ENCODE results near the gene STRC.
"Not testable (repeated sequence)": the region's sequence is repeated elsewhere in the genome, so short reads cannot be mapped to it uniquely, and the experiment has no call there.

Gene STRC

DNA sequence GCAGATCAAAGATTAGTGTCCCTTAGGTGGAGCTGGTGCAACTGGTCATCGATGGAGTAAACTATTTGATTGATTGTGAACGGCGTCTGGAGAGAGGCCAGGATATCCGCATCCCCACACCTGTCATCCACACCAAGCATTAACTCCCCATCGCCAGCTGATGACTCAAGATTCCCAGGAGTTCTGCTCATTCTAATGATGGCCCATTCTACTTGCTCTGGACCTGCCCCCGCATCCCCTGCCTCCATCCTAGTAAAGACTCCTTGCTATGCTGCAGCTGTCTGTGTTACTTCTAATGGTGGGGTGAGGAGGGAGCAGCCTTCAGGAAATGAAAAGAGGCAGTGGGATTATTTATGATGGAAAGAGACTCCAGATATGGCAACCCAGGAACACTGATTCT is 19.5 kb downstream of the STRC start:
- H3K27me3 ChIP-seq (ENCODE audit: low read depth); in situ Hi-C loops (cut with MboI; ENCODE audit: low sequenced_read_pairs); H3K4me1 ChIP-seq; H3K4me3 ChIP-seq; DNase-seq (ENCODE audit: low spot score in 2 of 2); H3K9me3 ChIP-seq; H3K36me3 ChIP-seq (replicated peaks): not testable (repeated sequence)

DNA sequence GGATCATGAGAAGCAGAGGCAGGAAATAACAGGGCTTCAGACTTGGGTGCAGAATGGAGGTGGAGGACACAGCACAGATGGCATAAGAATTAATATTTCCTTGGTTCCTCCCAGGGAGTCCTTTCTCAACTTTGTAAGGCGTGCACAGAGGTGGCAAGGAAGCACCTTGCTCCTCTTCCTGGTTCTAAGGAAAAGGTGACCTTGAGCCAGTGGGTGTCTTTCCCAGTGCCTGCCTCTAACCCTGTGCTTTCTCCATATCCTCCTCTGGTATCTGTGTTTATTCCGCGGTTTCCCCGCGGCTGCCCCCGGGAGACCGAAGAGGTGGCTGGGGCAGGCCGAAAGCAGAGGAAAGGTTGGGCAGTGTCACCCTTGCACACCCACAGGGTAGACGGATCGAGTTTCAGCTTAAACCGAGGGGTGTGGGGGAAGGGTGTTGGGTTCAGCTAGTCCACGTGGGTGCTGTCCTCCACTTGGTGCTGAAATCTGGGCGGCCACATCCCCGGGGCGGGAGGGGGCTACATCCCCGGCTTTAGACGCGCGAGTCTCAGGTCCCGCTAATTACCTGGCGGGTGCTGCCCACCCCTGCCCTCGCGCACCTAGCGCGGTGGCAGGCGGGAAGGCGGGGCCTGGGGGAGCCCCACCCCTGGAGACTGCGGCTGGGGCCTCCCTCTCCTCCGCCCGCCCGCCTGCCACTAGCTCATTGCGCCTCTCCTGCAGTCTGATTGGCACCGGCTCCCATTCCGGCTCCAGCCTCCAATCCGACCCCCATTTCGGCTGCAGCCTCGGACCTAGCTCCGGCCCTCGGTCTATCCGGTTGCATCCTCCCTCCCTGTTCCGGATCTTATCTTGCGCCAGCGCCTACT is 25.0 kb downstream of the STRC start, which contains the start of gene CKMT1B:
Gene CKMT1B (plus strand): TSS at position 700 of the 863 bp plus-strand sequence. CDS start 192 bp downstream, outside the sequence.
- H3K4me1 ChIP-seq; H3K36me3 ChIP-seq (replicated peaks); in situ Hi-C loops (cut with MboI; ENCODE audit: low sequenced_read_pairs); DNase-seq (ENCODE audit: low spot score in 2 of 2); H3K27me3 ChIP-seq (ENCODE audit: low read depth); H3K9me3 ChIP-seq; H3K4me3 ChIP-seq: not testable (repeated sequence)

GRCh38 chr15:43592841-43593240 is 25.8 kb downstream of the STRC start:
- H3K36me3 ChIP-seq (replicated peaks); H3K4me3 ChIP-seq; H3K27me3 ChIP-seq (ENCODE audit: low read depth); in situ Hi-C loops (cut with MboI; ENCODE audit: low sequenced_read_pairs); H3K9me3 ChIP-seq; H3K4me1 ChIP-seq; DNase-seq (ENCODE audit: low spot score in 2 of 2): not testable (repeated sequence)

- H3K4me3 ChIP-seq; H3K27me3 ChIP-seq (ENCODE audit: low read depth); H3K4me1 ChIP-seq; in situ Hi-C loops (cut with MboI; ENCODE audit: low sequenced_read_pairs); H3K9me3 ChIP-seq; DNase-seq (ENCODE audit: low spot score in 2 of 2); H3K36me3 ChIP-seq (replicated peaks): not testable (repeated sequence)
Observed at GRCh38 chr15:43589778-43590466, 28.7 kb downstream of the STRC start, which contains the start of gene PPIP5K1. TSS of gene PPIP5K1 (minus strand) at chr15:43590208. CDS start at chr15:43584504, 5,704 bp downstream.

- H3K36me3 ChIP-seq (replicated peaks); H3K4me3 ChIP-seq; DNase-seq (ENCODE audit: low spot score in 2 of 2); H3K4me1 ChIP-seq; H3K27me3 ChIP-seq (ENCODE audit: low read depth); H3K9me3 ChIP-seq; in situ Hi-C loops (cut with MboI; ENCODE audit: low sequenced_read_pairs): not testable (repeated sequence)
Observed at GRCh38 chr15:43574607-43575006, 44.0 kb downstream of the STRC start.

DNA sequence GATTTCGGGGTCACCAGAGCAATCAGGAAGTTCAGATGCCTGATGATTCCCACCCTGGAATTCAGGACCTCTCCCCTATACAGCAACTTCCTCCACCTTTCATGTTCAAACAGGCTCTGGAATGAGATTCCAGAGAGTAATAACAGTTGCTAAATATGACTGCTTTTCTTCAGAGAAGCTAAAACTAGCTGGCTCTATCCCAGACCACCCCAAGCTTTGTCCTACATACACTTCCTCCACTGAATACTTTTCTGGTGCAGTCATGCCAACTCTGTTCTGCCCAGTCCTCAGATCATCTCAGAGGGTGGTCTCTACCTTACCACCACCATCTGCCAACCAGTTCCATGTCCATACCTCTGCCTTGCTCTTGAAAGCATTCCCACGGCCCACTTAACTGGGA is 52.0 kb downstream of the STRC start:
- H3K27me3 ChIP-seq (ENCODE audit: low read depth) = not testable (repeated sequence)

DNA sequence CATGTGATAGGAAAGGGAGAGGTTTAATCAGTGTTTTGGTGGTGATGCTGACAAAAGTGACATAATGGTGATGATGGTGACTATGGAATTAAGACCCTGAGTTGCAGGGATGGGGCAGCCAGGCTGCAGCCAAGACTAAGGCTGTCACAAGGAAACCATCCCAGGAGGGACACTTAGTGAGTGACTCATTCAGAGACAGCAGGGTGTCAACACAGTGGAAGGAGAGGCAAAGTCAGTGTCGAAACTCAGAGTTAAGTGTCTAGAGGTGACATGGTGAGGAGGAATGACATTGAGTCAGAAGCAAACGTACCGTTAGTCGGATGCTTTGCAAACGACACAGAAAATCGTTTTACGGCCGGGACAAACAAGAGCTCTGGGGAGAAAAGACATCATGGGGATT is 54.8 kb downstream of the STRC start:
- H3K36me3 ChIP-seq (replicated peaks); H3K4me3 ChIP-seq; DNase-seq (ENCODE audit: low spot score in 2 of 2); H3K9me3 ChIP-seq; H3K27me3 ChIP-seq (ENCODE audit: low read depth); H3K4me1 ChIP-seq; in situ Hi-C loops (cut with MboI; ENCODE audit: low sequenced_read_pairs): not testable (repeated sequence)

More for the DNA sequence above, 52.0 kb downstream of the STRC start:
- H3K4me3 ChIP-seq; H3K4me1 ChIP-seq; in situ Hi-C loops (cut with MboI; ENCODE audit: low sequenced_read_pairs); H3K36me3 ChIP-seq (replicated peaks); DNase-seq (ENCODE audit: low spot score in 2 of 2); H3K9me3 ChIP-seq: not testable (repeated sequence)

- in situ Hi-C loops (cut with MboI; ENCODE audit: low sequenced_read_pairs); H3K4me1 ChIP-seq; H3K27me3 ChIP-seq (ENCODE audit: low read depth); H3K9me3 ChIP-seq; H3K36me3 ChIP-seq (replicated peaks); H3K4me3 ChIP-seq; DNase-seq (ENCODE audit: low spot score in 2 of 2): not testable (repeated sequence)
Observed at GRCh38 chr15:43562753-43563152, 55.8 kb downstream of the STRC start.

DNA sequence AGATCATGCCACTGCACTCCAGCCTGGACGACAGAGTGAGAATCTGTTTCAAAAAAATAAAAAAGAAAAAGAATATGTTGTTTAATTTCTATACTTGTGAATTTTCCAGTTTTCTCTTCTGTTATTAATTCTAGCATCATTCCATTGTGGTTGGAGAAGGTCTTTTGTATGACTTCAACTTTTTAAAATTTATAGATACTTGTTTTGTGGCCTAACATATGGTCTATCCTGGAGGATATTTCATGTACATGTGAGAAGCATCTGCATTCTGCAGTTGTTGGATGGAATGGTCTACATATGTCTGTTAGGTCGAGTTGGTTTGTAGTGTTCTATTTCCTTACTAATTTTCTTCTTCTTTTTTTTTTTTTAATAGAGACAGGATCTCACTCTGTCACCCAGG is 65.6 kb downstream of the STRC start:
- DNase-seq (ENCODE audit: low spot score in 2 of 2) = no peak
- Histone ChIP-seq H3K9me3 (no peaks in the 10 kb centered on the region), H3K27me3 (ENCODE audit: low read depth) (no peaks in the 10 kb centered on the region), H3K36me3 (replicated peaks) (no peaks in the 10 kb centered on the region), H3K4me1 (peaks cover 7% of the 10 kb centered on the region), H3K4me3 (no peak overlapping the region)
- in situ Hi-C loops (cut with MboI; ENCODE audit: low sequenced_read_pairs) = no loop called here

DNA sequence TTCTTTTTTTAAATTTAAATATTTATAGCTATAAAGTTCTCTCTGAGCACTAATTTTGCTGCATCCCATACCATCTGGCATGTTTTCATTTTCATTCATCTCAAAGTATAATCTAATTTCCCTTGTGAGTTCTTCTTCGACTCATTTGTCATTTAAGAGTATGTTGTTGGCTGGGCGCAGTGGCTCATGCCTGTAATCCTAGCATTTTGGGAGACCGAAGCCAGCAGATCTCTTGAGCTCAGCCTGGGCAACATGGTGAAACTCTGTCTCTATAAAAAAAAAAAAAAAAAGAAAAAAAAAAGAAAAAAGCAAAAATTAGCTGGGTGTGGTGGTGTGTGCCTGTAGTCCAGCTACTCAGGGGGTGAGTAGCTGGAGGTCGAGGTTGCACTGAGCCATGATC is 66.3 kb downstream of the STRC start:
- no peak overlapping the region for H3K4me3 ChIP-seq
- H3K27me3 ChIP-seq (ENCODE audit: low read depth) = no peaks in the 10 kb centered on the region
- DNase-seq (ENCODE audit: low spot score in 2 of 2) = no peak
- in situ Hi-C loops (cut with MboI; ENCODE audit: low sequenced_read_pairs) = no loop called here
- H3K4me1 ChIP-seq = peaks cover 7% of the 10 kb centered on the region
- H3K36me3 ChIP-seq (replicated peaks) = no peaks in the 10 kb centered on the region
- no peaks in the 10 kb centered on the region for H3K9me3 ChIP-seq

DNA sequence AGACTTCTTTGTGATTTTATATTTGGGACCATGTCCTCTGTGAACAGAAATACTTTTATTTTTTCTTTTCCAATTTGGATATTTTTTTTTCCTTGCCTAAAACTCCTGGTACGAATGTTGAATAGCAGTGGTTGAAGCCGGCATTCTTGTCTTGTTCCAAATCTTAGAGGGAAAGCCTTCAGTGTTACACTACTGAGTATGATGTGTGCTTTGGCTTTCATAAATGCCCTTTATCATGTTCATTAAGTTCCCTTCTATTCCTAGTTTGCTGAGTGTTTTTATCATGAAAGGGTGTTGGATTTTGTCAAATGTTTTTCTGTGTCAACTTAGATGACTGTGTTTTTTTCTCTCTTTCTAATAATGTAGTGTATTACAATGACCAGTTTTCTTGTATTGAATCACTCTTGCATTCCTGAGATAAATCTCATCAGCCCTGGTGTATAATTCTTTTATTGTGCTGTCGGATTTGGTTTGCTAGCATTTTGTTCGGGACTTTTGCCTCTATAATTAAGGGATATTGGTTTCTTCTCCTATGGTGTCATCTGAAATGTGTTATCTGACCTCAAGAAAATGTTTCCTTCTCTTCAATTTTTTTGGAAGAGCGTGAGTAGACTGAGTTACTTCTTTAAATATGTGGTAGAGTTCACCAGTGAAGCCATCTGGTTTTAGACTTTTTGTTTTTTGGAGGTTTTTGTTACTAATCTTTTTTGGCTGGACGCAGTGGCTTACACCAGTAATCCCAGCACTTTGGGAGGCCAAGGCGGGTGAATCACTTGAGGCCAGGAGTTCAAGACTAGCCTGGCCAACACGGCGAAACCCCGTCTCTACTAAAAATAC is 67.9 kb downstream of the STRC start:
- peak in 1 of 2 experiments; percentile 85 for DNase-seq (ENCODE audit: low spot score in 2 of 2)
- Histone ChIP-seq H3K9me3 (no peaks in the 10 kb centered on the region), H3K27me3 (ENCODE audit: low read depth) (no peaks in the 10 kb centered on the region), H3K36me3 (replicated peaks) (no peaks in the 10 kb centered on the region), H3K4me1 (peaks cover 7% of the 10 kb centered on the region), H3K4me3 (no peak overlapping the region)
- in situ Hi-C loops (cut with MboI; ENCODE audit: low sequenced_read_pairs) = no loop called here
